Hematopoietic multipotent progenitor cell (in vitro differentiated cells): ENCODE measurements around the gene PAOX. TPM values are rescaled to one million over a fixed set of nuclear protein-coding genes. Genes with fewer than 3 reads are reported as not detected.

ENCODE experiments used
- DNase-seq, 3 donors: peaks; one replicate each; pipeline ENCODE4 v3.0.0-alpha.2; 2011 to 2015; ENCODE audit warnings: low read depth in 2 of 3, low spot score in 2 of 3
- total RNA-seq: library from RNA; depleted of rRNA; stranded (reverse); fragments of >200 nt; gene quantifications from one replicate; pipeline ENCODE4 v1.2.3, GENCODE V29; 2012

PAOX gene
- total RNA-seq = 16.7 TPM

- DNase-seq = peak; percentile 42 to 57 (median 54)
These were observed at the start of gene PAOX for GRCh38 chr10:133379152-133379800. TSS of gene PAOX (plus strand) at chr10:133379262. CDS start at chr10:133379317, 55 bp downstream.

GRCh38 chr10:133329491-133330202, 49.4 kb upstream of the PAOX start:
- DNase-seq = peak; percentile 80 to 88 (median 83)

GRCh38 chr10:133332936-133333699, 45.9 kb upstream of the PAOX start:
- no peak for DNase-seq

GRCh38 chr10:133334503-133335245, 44.4 kb upstream of the PAOX start:
- no peak for DNase-seq

GRCh38 chr10:133335246-133336117, 43.6 kb upstream of the PAOX start:
- peak; percentile 84 to 92 (median 87) for DNase-seq

- no peak for DNase-seq
These were observed 42.9 kb upstream of the PAOX start for GRCh38 chr10:133336118-133336576.

GRCh38 chr10:133336577-133337369, 42.3 kb upstream of the PAOX start, which contains the start of gene CALY:
TSS of gene CALY (minus strand) at chr10:133336896. CDS start at chr10:133328989, 7,907 bp downstream.
- peak; percentile 84 to 91 (median 88) for DNase-seq

- DNase-seq = no peak
These were observed 41.7 kb upstream of the PAOX start for GRCh38 chr10:133337370-133337725.

- DNase-seq = no peak
These were observed 40.7 kb upstream of the PAOX start for GRCh38 chr10:133338080-133339071.

GRCh38 chr10:133339708-133340380, 39.2 kb upstream of the PAOX start:
- no peak for DNase-seq

- DNase-seq = no peak
These were observed 37.1 kb upstream of the PAOX start for GRCh38 chr10:133341983-133342382.

- DNase-seq = no peak
These were observed 36.1 kb upstream of the PAOX start for GRCh38 chr10:133342942-133343341.

- DNase-seq = no peak
These were observed 35.5 kb upstream of the PAOX start for GRCh38 chr10:133343558-133343957.

GRCh38 chr10:133344236-133344635, 34.8 kb upstream of the PAOX start:
- no peak for DNase-seq

- no peak for DNase-seq
These were observed 32.6 kb upstream of the PAOX start for GRCh38 chr10:133346413-133346812.

GRCh38 chr10:133347710-133348517, 31.1 kb upstream of the PAOX start:
- DNase-seq = no peak
